GM21529 (cell line): ENCODE results near the gene HMG20A.

ENCODE experiments used
- ATAC-seq: cut with Tn5 transposase; IDR thresholded peaks from one replicate; pipeline ENCODE4 v1.9.1; 2021; ENCODE audit not compliant: unreplicated experiment

Gene HMG20A

GRCh38 chr15:77426871-77427270 lies 6.2 kb downstream of the HMG20A start:
- peak; percentile 54 for ATAC-seq

DNA sequence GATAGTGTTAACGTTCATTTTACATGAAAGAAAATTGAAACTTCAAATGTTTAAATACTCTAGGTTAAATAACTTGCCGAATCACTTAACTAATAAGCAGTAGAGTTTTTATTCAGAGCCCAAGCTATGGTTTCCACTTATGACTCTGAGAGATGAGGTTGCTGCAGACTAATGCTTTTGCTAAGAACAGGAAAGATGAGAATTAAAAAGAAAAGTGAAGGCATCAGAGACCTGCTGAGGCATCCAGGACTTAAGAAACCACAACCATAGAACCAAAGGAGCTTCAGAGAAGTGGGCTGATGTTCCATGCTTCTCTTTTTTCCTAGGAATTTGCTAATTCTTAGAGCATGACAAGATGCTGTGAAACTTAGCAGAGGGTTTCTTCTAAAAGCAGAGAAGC lies 9.5 kb downstream of the HMG20A start:
- no peak for ATAC-seq

DNA sequence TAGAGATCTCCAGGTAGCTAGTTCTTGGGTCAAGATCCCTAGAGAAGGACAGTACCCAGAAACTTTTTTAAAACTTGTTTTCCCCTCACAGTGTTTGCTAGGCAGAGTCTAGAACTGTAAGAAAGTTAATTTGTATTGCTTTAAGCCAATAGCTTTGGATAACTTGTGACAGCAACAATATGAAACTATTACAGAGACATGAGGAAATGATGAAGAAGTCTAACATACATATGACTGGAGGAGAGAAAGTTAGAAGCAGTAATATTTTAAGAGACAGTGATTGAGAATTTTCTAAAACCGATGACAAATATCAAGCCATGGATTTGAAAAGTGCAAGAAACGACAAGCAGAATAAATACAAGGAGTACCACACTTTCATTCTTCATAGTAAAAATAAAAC lies 10.0 kb downstream of the HMG20A start:
- ATAC-seq, result no peak

DNA sequence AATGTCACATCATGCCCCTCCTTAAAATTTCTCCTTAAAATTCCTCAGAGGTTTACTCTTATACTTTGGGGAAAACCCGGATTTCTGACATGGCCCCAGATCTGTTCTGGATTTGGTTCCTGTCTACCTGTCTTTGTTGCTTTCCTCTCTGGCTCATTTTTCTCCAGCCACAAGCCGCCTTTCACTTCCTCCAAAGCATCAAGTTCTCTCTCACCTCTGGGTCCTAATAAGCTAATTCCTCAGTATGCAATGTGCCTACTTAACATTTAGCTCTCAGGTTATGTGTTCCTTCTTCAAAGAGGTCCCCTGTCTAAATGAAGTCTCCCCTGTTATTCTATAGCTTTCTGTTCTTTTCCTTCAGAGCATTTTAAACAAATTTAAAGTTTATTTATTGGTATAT lies 16.1 kb downstream of the HMG20A start:
- ATAC-seq, result no peak

DNA sequence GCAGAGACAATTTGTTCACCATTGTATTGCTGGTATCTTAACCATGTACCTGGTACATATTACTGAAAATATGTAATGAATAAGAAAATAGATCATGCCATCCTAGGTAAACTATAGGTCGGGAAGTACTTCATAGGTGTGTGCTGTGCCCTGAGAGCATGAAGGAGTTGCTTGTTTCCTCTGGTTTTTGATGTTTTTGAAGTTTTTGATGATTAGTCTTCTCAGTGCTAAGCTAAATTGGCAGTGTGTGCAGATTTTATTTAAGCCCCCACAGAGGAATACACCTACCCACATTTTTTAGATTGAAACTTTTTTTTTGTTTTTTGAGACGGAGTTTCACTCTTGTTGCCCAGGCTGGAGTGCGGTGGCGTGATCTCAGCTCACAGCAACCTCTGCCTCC lies 16.6 kb downstream of the HMG20A start:
- ATAC-seq, result no peak

- ATAC-seq, result peak; percentile 79
Observed at GRCh38 chr15:77440378-77440999, 19.8 kb downstream of the HMG20A start.

GRCh38 chr15:77446840-77447390 lies 26.2 kb downstream of the HMG20A start:
- ATAC-seq, result no peak

- no peak for ATAC-seq
Observed at GRCh38 chr15:77454265-77454664, 33.6 kb downstream of the HMG20A start.

- no peak for ATAC-seq
Observed at GRCh38 chr15:77454951-77455350, 34.3 kb downstream of the HMG20A start.

DNA sequence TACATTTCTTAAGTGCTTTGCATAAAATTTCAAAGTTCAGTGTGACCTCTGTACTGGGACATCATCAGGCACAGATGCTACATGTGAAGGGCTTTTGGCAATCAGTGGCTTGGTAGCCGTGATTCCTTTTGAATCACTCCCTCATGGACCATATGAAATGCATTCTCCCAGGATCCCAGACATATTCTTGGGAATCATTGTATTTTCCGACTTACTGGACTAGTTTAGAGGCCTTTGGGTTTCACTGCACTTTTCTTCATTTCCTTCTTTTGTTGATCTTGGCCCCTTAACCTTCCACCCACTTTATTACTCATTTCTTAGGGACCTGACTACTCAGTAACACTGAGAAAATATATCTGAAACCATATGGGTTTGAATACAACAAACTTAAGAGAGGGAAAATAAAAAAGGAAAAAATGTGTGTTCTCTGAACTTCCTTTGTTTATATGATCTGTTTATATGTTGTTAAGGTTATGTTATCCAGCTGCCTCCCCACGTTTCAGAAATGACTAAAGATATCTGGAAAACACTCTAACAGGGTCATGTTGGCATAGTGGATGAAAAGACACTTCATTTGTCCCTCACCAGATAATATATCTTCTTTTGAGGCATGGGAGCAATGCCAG lies 35.1 kb downstream of the HMG20A start:
- ATAC-seq, result no peak

DNA sequence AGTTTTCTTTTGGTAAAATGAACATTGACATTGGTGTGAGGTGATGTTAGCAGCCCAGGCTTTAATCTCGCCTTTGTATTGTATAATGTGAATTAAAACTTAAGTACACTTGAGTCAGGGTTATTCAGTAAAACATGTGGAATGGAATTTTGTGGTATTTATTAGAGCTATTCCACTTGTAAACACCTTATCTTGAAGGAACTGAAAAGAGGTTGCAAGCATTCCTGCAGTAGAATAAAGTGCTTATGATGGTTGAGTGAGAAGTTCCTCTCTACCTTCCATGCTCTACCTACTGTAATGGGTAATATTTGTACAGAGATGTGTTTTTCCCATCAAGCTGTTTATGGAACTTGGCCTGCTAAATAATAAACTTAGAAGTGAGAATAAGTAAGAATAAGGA lies 36.1 kb downstream of the HMG20A start:
- no peak for ATAC-seq

GRCh38 chr15:77457191-77457904 lies 36.7 kb downstream of the HMG20A start:
- no peak for ATAC-seq

- ATAC-seq, result no peak
Observed at GRCh38 chr15:77457905-77458265, 37.2 kb downstream of the HMG20A start.

DNA sequence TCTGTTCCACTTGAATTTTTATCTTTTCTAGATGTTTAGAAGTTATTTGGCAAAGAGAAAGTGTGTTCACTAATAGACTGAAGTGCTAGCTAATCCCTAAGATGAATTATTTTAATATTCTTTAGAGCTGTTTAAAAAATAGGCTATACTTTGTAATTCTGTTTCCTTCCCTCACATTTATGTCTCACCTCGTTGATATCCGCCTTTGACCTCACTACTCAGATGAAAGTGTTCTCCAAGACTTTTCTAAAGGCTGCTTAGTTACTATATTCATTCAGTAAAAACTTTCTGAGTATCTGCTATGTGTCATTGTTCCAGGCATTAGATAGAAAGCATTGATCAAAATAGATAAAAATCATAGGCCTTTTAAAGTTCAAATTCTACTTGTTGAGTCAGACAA lies 38.3 kb downstream of the HMG20A start:
- ATAC-seq, result no peak

- no peak for ATAC-seq
Observed at GRCh38 chr15:77461486-77461885, 40.8 kb downstream of the HMG20A start.

- ATAC-seq, result no peak
Observed at GRCh38 chr15:77464129-77464865, 43.6 kb downstream of the HMG20A start.

DNA sequence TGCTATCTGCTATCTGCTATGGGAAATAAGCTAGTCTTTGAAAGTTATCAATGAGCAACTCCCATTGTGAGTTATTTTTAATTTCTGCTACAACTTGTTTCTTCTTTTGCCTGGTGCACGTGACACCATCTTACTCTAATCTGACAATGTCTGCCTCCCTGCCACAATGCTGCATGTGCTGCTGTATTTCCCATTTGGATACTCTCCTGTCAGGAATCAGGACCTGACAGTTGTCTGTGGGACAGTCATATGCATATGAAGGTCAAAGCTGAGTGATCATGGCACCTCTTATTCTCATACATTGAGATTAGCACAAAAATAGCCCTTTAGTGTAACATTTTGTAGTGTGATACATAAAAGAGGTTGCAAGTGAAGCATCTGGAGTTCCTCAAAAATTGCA lies 45.8 kb downstream of the HMG20A start:
- ATAC-seq, result no peak

- no peak for ATAC-seq
Observed at GRCh38 chr15:77468896-77469295, 48.2 kb downstream of the HMG20A start.

DNA sequence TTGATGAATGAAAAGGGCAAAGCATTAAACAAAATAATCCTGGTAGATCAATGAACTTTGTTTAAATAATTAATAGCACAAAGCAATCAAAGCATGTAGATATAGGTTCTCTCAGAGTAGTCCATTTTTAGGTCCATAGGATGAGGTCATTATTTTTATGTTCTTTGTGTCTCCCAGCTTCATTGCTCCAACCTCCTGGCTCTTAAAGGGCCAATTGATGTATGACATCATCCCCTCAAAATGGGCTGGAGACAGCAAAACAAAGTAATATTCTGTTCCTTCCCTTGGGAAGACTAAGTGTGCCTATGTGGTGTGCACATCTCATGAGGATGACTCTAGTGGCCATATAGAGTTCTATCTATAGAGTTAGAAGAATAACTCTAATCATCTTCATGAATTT lies 49.5 kb downstream of the HMG20A start:
- ATAC-seq, result no peak

- no peak for ATAC-seq
Observed at GRCh38 chr15:77473328-77473727, 52.6 kb downstream of the HMG20A start.

GRCh38 chr15:77474310-77474988 lies 53.8 kb downstream of the HMG20A start:
- ATAC-seq, result no peak
